GM11168 (cell line): Measurements from ENCODE around the gene SHC4.

ENCODE experiments used
- in situ Hi-C: fragments of 300-500 bp; cut with MboI; formaldehyde crosslinking; loops from one replicate; pipeline ENCODE4 v1.12.0; 2022; ENCODE audit warnings: low sequenced_read_pairs; ENCODE audit not compliant: unreplicated experiment

The SHC4 gene

DNA sequence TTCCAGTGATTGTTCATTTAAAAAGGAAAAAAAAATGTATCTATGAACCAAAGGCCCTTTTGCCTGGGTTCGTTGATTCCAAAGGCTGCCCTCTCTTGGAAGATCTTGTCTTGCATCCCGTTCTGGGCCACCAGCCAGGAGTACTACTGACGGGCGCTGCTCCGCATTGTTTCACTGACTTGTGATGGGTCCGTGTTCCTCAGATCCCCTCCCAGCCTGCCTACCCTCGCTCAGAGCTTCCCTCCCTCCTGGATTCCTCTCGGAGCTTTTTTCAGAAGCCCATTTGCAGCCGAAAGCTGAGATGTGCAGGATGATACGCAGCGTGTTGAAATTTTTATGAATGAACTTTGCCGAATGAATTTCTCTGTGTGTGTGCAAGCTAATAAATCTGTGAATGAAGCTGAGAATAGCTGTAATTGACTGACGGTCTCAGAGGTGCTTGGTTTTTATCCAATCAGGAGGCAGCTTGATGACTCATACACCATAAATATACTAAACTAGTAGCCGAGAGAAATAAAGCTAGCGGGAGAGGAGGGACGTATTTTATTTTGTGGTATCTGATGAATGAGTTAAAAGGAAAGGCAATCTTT is at the start of gene SHC4:
SHC4 (minus strand) TSS at position 396 of the 590 bp plus-strand sequence. CDS start 904 bp downstream, outside the sequence.
- in situ Hi-C loops: no loop called here

- in situ Hi-C loops: loop anchor here (10.0 kb wide), 1 partner anchor 135 kb away; no protein-coding TSS in a partner anchor
Measured at GRCh38 chr15:48999314-48999713, 35.6 kb upstream of the SHC4 start.

DNA sequence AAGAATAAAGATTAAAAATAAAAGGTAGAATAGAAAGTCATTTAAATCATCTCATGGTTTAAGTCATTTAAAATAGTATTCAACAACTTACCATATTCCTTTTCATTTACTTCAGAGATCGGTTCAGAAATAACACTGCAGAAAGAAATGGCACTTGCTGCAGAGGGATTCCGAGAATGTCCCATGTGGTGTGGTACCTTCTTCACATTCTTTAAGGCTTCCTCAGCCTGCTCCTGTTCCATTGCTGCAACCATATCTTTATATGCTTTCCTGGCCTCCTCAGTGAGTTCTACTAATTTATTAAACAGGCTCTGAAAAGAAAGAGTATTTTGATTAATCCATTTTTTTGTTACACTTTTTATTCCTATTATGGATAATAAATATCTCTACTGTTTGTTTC is 32.6 kb upstream of the SHC4 start:
- in situ Hi-C loops: loop anchor here (10.0 kb wide), 1 partner anchor 139 kb away; no protein-coding TSS in a partner anchor

GRCh38 chr15:48993380-48993779 is 29.7 kb upstream of the SHC4 start:
- in situ Hi-C loops: loop anchor here (10.0 kb wide), 1 partner anchor 141 kb away; no protein-coding TSS in a partner anchor

GRCh38 chr15:48992545-48992944 is 28.8 kb upstream of the SHC4 start:
- in situ Hi-C loops: loop anchor here (10.0 kb wide), 1 partner anchor 142 kb away; no protein-coding TSS in a partner anchor

- in situ Hi-C loops: loop anchor here (10.0 kb wide), 1 partner anchor 143 kb away; no protein-coding TSS in a partner anchor
Measured at GRCh38 chr15:48992096-48992495, 28.4 kb upstream of the SHC4 start.

DNA sequence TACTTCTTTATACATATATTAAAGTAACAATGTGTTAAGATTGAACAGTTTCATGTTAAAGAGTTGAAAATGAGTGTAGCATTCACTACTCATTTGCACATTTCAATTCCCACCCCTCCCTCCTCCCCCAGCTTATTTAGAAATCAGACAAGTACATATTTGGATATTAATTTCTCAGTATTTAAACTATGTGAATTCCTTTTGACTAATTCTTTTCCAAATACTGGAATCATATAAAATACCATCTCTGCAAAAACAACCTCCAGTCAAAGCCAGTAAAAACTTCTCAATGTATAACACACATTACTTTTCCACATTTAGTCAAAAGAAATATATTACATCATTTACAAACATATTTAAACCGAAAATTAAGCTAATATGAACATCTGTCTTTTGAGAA is 25.5 kb upstream of the SHC4 start:
- in situ Hi-C loops: no loop called here

DNA sequence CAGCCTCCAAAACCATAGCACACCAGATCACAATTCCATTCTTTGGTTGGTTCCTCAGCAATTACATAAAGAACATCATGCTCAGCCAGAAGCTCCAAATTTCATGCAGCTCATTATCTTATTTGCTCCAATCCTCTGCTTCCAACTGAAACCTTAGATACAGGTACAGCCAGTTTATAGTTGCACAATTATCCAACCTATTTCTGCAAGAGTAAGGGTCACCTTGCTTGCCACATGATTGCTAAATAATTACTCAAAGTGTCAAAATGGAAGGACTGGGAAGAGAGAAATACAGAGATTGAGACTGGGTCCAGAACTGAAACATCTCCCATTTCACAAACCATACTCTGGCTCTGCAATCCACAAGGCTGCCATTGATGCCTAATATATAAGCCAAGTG is 23.4 kb upstream of the SHC4 start:
- in situ Hi-C loops: no loop called here

GRCh38 chr15:48986240-48986639 is 22.5 kb upstream of the SHC4 start:
- in situ Hi-C loops: no loop called here

DNA sequence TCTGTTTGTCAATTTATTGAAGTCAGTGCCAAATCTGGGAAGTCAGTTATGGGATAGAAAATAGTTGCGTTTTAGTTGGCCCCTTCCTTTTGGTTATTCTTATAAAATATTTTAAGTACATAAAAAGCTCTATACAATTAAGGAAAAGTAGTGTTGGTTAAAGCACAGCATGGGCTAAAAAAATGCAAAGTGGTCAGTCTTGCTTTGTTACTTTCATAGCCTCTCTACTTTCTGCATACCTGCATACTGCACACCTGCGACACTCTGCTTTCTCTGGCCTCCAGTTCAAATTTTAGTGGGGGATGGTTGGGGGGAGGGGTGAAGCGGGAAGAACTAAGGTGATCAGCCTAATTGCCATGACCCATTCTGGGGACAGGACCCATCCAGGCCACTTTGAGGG is 21.8 kb upstream of the SHC4 start:
- in situ Hi-C loops: no loop called here

GRCh38 chr15:48984811-48985352 is 21.2 kb upstream of the SHC4 start:
- in situ Hi-C loops: no loop called here

DNA sequence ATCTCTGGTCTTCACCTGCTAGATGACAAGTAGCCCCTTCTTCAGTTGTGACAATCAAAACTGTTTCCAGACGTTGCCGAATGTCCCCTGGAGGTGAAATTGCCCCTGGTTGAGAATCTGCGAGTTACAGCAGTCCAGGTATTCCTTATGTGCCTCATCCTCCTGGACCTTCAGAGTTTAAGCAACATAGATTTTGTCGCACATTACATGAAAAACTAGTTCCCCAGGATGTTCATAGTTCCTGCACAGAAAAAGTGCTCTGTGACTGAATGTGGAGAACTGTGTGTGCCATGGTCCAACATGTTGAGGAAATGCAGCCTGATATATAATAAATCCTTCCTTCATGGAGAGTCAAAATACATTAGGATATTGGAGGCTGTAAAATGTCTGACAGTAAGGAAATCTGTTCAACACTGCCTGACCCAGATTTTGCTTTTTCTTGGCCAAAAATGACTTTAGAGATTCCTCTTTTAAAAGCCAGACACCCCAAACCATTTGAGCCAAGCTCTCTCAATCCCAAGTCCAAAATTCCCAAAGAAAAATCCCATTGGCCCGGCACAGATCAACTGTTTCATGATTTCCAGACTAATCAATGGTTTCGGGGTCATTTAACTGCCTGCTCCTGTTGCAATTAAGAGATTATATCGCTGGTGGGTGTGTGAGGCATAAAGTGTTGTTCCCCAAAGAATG is 20.4 kb upstream of the SHC4 start:
- in situ Hi-C loops: no loop called here

DNA sequence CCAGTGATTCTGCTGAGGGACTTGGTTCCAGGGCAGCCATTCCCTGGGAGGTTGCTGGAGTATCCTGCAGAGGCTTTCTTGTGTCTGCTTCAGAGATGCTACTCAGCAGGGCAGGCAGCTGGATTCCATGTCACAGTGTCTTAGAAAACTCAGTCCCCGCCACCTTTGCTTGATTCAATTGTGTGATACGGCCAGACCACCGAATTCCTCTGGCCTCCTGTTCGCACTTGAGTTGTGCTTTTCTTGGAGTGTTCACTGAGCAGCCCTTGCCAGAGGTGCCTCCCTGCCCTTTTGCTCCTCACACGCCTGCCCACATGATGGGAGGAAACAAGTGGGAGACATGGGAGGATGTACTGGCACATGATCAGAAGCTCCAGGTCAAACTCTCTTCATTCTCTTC is 19.6 kb upstream of the SHC4 start:
- in situ Hi-C loops: no loop called here

DNA sequence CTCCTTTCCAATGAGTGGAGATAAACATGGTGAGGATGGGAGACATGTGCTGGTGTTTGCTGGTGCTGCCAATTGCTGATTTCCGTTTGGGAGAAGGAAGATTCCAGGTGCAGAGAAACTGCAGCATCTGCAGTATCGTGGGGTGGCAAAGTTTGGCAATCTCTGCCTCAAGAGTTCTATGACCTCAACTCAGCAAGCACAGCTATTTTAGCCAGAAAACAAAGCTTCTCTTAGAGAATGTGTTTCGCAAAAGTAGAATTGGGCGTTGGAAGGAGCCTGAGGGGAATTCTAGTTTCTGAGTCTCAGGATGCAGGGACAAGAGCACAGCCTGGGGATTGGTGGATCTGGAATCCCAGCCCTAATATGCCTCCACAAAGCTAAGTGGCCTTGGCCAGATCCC is 18.2 kb upstream of the SHC4 start:
- in situ Hi-C loops: no loop called here

- in situ Hi-C loops: no loop called here
Measured at GRCh38 chr15:48978638-48979037, 14.9 kb upstream of the SHC4 start.

DNA sequence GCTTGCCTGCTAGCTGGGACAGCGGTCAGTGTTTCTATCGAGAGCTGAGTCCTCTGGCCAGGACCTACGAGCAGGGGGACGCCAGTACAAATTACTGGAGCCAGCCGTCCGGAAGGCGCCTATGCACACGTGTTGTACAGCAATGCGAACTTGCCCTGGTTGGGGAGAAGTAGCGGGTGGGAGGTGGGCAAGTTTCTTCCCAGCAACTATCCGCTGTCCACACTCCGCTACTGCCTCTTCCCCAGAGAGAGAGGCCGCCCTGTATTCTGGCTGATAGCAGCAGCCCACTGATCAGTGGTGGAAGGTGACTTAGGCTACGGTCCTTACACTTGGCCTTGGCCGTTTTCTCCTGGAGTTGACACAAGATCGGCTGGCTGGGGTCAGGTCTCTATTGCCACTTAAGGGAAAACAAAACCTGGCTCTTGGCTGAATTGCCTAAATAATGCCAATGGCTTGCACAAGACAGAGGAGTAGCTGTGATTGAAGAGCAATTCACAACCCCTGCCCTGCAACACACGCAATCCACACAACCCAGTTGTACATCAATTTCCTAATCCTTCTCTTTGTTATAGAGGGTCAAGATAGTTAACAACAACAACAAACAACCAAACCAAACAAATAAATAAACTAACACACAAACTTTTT is 12.8 kb upstream of the SHC4 start:
- in situ Hi-C loops: no loop called here

DNA sequence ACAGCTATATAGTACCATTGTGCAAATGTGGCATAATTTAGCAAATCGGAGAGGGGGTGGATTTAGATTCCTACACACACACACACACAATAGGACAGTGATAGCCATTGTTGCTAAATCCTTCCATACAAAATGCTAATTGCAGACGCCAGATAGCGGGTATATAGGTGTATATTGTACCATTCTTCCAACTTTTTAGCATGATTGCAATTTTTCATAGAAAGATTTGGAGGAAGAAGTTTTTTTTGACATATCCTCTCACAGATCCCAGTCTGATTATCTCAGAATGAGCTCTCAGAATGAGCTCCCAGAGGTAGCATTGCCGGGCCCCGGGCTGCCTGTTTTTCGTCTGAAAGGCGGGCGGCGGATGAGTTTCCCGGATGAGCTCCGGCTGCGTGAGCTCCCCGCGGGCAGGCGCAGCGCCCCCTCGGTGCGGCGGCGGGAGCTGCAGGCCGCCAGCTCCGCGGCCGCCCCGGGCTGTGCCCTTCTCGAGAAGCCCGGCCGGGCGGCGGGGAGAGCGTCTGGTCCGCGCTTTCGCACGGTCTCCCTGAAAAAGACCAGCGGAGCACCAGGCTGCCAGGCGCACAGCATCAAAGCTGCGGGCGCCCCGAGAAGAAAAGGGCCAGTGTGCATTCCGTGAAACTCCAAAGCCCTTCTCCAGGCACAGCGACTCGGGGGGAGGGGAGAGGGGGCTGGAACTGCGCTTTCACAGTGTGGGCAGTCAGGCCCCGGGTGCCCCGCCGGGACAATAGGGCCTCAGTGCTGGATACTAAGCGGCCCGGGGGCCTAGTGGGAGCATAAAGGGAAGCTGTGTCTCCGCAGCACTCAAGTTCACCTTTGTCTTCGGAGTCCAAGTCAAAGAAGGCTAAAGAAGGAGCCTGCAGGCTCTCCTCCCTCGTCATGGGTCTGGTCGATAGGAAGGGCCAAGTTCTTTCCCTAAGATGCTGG is 12.0 kb upstream of the SHC4 start:
- in situ Hi-C loops: no loop called here

- in situ Hi-C loops: no loop called here
Measured at GRCh38 chr15:48974882-48975281, 11.2 kb upstream of the SHC4 start.

GRCh38 chr15:48972750-48973503 is 9.2 kb upstream of the SHC4 start:
- in situ Hi-C loops: no loop called here
